HFF-Myc (cell line): Measurements from ENCODE around the gene CRCP.
"Not testable (repeated sequence)": the region's sequence is repeated elsewhere in the genome, so short reads cannot be mapped to it uniquely, and the experiment has no call there.

Experiments
- DNase-seq: peaks from one replicate; pipeline ENCODE4 v3.0.0-alpha.2; 2011; ENCODE audit warnings: low read depth; ENCODE audit errors: extremely low read depth
- H3K4me3 ChIP-seq: replicated peaks from 2 replicates; pipeline ENCODE4 v1.5.1; 2011; ENCODE audit warnings: low read depth, mild to moderate bottlenecking, control low read depth, low read length
- CTCF ChIP-seq: IDR thresholded peaks from 2 replicates; pipeline ENCODE4 v1.5.1; 2012; ENCODE audit warnings: mild to moderate bottlenecking, low read depth, low read length, control low read depth; ENCODE audit errors: missing control alignments

CRCP gene

GRCh38 chr7:66114743-66115649 is at the start of gene CRCP:
TSS of gene CRCP (plus strand) at chr7:66114847. CDS start at chr7:66114963, 116 bp downstream.
- TF ChIP-seq CTCF = peak; percentile 49
- no peak for DNase-seq
- peak within 1 kb of the TSS; percentile 77 for H3K4me3 ChIP-seq

DNA sequence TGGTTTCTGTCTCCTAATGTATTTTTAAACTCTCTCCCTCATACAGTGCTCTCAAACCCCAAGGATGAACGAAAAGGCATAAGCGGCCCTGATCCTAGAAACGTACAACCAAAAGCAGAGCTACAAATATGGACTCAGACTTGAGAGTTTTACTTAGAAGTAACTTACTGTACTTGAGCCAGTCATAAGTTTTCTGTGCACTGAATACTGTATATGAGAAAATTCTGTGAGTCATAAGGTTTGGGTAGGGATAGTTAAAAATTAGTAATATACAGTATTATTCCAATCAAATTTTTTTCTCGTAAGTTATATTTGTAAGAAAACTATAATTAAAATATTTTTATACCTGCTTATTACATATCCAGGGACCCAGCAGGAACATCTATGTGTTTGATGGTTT is 44.9 kb upstream of the CRCP start:
- no peak for TF ChIP-seq CTCF
- no peak overlapping the region for H3K4me3 ChIP-seq
- DNase-seq = no peak

DNA sequence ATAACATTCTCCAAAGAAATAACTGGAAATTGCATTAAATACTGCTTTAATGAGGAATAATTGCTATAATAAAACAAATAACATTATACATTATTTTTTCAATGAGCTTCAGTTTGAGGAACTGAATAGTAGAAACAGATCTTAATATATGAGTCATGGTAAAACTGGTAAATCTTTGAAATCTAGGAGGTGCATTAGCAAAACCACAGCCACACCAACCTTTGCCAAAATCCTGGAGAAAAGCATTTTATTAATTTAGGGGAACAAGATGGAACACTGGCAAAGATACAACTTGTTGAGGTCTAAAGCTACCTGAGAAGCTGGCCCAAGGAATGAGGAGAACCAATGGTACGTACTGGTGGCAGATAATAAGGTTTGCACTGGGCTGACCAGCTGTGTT is 44.4 kb upstream of the CRCP start:
- DNase-seq = no peak
- no peak for TF ChIP-seq CTCF
- H3K4me3 ChIP-seq = no peak overlapping the region

DNA sequence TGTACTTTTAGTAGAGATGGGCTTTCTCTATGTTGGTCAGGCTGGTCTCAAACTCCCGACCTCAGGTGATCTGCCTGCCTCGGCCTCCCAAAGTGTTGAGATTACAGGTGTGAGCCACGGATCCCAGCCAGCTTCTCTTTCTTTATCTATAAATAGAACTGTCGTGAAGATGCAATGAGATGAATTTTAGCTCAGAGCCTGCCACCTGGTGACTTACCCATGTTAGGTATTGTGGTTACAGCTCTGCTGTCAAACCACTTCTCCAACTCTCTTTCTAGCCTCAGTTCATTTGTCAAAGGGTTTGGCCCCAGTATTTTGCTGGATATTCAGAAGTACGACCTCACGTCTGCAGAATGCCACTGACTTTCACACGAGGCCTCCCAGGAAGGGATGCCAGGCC is 42.4 kb upstream of the CRCP start:
- not testable (repeated sequence) for DNase-seq, H3K4me3 ChIP-seq

DNA sequence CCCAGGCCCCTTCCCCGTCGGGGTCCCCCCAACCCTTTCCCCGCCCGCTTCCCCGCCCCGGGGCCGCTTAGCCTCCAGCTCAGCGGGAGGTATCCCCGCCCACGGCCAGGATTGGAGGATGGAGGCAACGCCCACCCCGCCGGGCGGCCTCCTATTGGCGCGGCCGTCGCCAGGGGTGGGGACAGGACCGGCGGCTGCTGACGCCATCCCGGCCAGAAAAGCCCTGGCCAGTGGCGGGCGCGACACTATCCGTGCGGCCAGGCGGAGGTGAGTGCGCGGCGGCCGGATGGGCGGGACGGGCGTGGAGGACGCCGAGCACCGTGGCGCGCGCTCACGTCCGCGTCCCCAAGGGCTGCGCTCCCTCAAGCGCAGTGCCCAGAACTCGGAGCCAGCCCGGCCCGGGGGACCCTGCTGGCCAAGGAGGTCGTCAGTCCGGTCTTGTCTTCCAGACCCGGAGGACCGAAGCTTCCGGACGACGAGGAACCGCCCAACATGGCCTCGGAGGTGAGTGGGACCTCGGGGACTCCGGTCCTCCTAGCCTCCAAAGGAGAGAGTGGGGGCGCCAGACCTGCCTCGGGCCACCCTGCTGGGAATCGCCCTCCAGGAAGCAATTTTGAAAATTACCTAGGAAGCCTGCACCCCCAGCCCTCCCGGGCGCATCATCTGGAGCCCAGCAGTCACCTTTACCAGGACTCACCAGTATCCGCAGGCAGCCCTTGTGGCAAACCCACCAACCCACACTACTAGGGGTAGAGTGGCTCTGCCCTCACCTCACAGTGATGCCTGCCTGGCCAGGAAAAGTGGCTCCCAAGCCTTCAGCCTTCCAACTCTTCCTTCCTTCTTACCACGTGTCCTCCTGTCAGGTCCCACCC is 38.8 kb upstream of the CRCP start, which contains the start of gene ASL:
Gene ASL, plus strand, starts transcription at position 230 of the 872 bp plus-strand sequence. Its CDS starts 263 bp downstream, at position 493.
- peak within 1 kb of the TSS; percentile 79 for H3K4me3 ChIP-seq
- no peak for TF ChIP-seq CTCF
- DNase-seq = no peak

DNA sequence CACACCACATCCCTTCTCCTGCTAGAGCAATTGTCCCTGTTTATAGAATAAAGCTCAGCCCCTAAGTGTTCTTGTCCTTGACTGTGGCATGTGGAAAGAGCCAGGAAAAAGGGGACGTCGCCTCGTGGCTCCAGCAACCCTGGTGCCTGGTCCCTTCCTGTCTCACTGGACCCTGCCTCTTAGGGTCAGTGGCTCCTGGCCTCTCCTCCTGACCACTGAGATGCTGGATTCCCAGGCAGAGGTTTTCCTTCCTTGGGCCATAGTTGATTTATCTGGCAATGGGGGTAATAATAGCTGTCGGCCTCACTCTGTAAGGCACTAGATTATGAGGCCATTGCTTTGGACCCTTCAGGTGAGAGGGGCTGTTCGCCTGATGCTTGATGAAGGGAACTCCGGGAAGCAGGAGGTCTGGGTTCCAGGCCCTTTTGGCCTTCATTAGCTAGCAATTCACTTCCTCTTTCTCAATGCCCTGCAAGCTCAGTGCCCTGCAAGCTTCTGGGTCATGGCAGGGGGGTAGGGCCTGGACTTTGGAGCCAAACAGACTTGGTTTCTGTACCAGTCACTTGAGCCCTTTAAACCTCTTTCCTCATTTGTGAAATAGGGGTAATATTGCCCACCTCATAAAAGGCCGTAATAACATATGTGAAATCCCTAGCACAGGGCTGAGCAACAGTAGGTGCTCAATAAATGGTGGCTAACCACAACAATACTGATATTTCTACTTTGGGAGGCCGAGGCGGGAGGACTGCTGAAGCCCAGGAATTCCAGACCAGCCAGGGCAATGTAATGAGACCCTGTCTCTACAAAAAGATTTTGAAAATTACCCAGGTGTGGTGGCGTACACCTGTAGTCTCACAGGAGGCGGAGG is 38.0 kb upstream of the CRCP start:
- peak overlapping the region; percentile 79 for H3K4me3 ChIP-seq
- no peak for TF ChIP-seq CTCF
- no peak for DNase-seq
